HEK293 (cell line): Measurements from ENCODE around the gene NOL9.

Experiments
- HOXD13 ChIP-seq: sonication (generic); formaldehyde crosslinking; IDR thresholded peaks from 2 replicates; pipeline ENCODE4 v1.8.0; 2022; ENCODE audit warnings: missing genetic modification reagents, borderline replicate concordance
- KLF10 ChIP-seq: fragments of 450-650 bp; IDR thresholded peaks from 2 replicates; pipeline ENCODE4 v1.5.1; 2018; ENCODE audit warnings: missing biosample characterization, mild to moderate bottlenecking, missing genetic modification characterization
- KLF9 ChIP-seq: fragments of 450-650 bp; formaldehyde crosslinking; IDR thresholded peaks from 2 replicates; pipeline ENCODE4 v1.5.1; 2016; ENCODE audit warnings: missing biosample characterization, missing genetic modification characterization, low read depth
- SP3 ChIP-seq: fragments of 450-650 bp; formaldehyde crosslinking; IDR thresholded peaks from 2 replicates; pipeline ENCODE4 v1.5.1; 2016; ENCODE audit warnings: missing biosample characterization, missing genetic modification characterization
- ZBTB48 ChIP-seq: fragments of 450-650 bp; formaldehyde crosslinking; IDR thresholded peaks from 2 replicates; pipeline ENCODE4 v1.5.1; 2016; ENCODE audit warnings: missing biosample characterization, missing genetic modification characterization
- ZBTB8A ChIP-seq: fragments of 450-650 bp; formaldehyde crosslinking; IDR thresholded peaks from 2 replicates; pipeline ENCODE4 v1.5.1; 2016; ENCODE audit warnings: missing biosample characterization, missing genetic modification characterization
- ZFP37 ChIP-seq: fragments of 450-650 bp; formaldehyde crosslinking; IDR thresholded peaks from 2 replicates; pipeline ENCODE4 v1.5.1; 2016; ENCODE audit warnings: missing biosample characterization, missing genetic modification characterization
- ZNF221 ChIP-seq: fragments of 450-650 bp; formaldehyde crosslinking; IDR thresholded peaks from 2 replicates; pipeline ENCODE4 v1.5.1; 2017; ENCODE audit warnings: missing biosample characterization, missing genetic modification characterization, borderline replicate concordance
- ZNF223 ChIP-seq: fragments of 450-650 bp; formaldehyde crosslinking; IDR thresholded peaks from 2 replicates; pipeline ENCODE4 v1.5.1; 2016; ENCODE audit warnings: missing biosample characterization, missing genetic modification characterization
- ZNF366 ChIP-seq: fragments of 450-650 bp; formaldehyde crosslinking; conservative IDR thresholded peaks from 2 replicates; pipeline ENCODE4 v1.5.1; 2016; ENCODE audit warnings: missing biosample characterization, missing genetic modification characterization
- ZNF423 ChIP-seq: fragments of 450-650 bp; formaldehyde crosslinking; IDR thresholded peaks from 2 replicates; pipeline ENCODE4 v1.5.1; 2016; ENCODE audit warnings: missing biosample characterization, missing genetic modification characterization
- ZNF624 ChIP-seq: fragments of 450-650 bp; formaldehyde crosslinking; IDR thresholded peaks from 2 replicates; pipeline ENCODE4 v1.5.1; 2017; ENCODE audit warnings: missing biosample characterization, missing genetic modification characterization
- ZNF792 ChIP-seq: fragments of 450-650 bp; formaldehyde crosslinking; IDR thresholded peaks from 2 replicates; pipeline ENCODE4 v1.5.1; 2016; ENCODE audit warnings: missing biosample characterization, missing genetic modification characterization
- TF ChIP-seq, protein P1 (sequence below): fragments of 450-650 bp; formaldehyde crosslinking; IDR thresholded peaks from 2 replicates; pipeline ENCODE4 v1.5.1; 2016; ENCODE audit warnings: missing biosample characterization, missing genetic modification characterization, borderline replicate concordance
- TF ChIP-seq, protein P2 (sequence below): fragments of 450-650 bp; formaldehyde crosslinking; IDR thresholded peaks from 2 replicates; pipeline ENCODE4 v1.5.1; 2016; ENCODE audit warnings: missing biosample characterization, missing genetic modification characterization
- TF ChIP-seq, protein P3 (sequence below): fragments of 450-650 bp; formaldehyde crosslinking; IDR thresholded peaks from 2 replicates; pipeline ENCODE4 v1.5.1; 2017; ENCODE audit warnings: missing biosample characterization, missing genetic modification characterization
- TF ChIP-seq, protein P4 (sequence below): fragments of 450-650 bp; formaldehyde crosslinking; IDR thresholded peaks from 2 replicates; pipeline ENCODE4 v1.5.1; 2017; ENCODE audit warnings: missing biosample characterization, missing genetic modification characterization
- TF ChIP-seq, protein P5 (sequence below): fragments of 450-650 bp; formaldehyde crosslinking; IDR thresholded peaks from 2 replicates; pipeline ENCODE4 v1.5.1; 2017; ENCODE audit warnings: missing biosample characterization, missing genetic modification characterization
- TF ChIP-seq, protein P6 (sequence below): fragments of 450-650 bp; formaldehyde crosslinking; IDR thresholded peaks from 2 replicates; pipeline ENCODE4 v1.5.1; 2016; ENCODE audit warnings: missing biosample characterization, missing genetic modification characterization
- TF ChIP-seq, protein P7 (sequence below): fragments of 450-650 bp; formaldehyde crosslinking; conservative IDR thresholded peaks from 2 replicates; pipeline ENCODE4 v1.5.1; 2016; ENCODE audit warnings: low read depth, missing biosample characterization, missing genetic modification characterization
- TF ChIP-seq, protein P8 (sequence below): fragments of 450-650 bp; formaldehyde crosslinking; IDR thresholded peaks from 2 replicates; pipeline ENCODE4 v1.5.1; 2016; ENCODE audit warnings: missing biosample characterization, missing genetic modification characterization

Gene NOL9

DNA sequence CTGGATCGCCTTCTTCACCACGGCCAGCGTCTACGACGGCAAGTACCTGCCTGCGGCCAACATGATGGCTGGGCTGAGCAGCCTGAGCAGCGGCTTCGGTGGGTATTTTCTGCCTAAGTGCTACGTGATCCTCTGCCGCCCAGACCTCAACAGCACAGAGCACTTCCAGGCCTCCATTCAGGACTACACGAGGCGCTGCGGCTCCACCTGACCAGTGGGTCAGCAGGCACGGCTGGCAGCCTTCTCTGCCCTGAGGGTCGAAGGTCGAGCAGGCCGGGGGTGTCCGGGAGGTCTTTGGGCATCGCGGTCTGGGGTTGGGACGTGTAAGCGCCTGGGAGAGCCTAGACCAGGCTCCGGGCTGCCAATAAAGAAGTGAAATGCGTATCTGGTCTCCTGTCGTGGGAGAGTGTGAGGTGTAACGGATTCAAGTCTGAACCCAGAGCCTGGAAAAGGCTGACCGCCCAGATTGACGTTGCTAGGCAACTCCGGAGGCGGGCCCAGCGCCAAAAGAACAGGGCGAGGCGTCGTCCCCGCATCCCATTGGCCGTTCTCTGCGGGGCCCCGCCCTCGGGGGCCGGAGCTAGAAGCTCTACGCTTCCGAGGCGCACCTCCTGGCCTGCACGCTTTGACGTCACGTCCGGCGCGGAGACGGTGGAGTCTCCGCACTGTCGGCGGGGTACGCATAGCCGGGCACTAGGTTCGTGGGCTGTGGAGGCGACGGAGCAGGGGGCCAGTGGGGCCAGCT, 25.2 kb upstream of the NOL9 start, which contains the start of gene ZBTB48 (continued):
- TF ChIP-seq, protein P1, sequence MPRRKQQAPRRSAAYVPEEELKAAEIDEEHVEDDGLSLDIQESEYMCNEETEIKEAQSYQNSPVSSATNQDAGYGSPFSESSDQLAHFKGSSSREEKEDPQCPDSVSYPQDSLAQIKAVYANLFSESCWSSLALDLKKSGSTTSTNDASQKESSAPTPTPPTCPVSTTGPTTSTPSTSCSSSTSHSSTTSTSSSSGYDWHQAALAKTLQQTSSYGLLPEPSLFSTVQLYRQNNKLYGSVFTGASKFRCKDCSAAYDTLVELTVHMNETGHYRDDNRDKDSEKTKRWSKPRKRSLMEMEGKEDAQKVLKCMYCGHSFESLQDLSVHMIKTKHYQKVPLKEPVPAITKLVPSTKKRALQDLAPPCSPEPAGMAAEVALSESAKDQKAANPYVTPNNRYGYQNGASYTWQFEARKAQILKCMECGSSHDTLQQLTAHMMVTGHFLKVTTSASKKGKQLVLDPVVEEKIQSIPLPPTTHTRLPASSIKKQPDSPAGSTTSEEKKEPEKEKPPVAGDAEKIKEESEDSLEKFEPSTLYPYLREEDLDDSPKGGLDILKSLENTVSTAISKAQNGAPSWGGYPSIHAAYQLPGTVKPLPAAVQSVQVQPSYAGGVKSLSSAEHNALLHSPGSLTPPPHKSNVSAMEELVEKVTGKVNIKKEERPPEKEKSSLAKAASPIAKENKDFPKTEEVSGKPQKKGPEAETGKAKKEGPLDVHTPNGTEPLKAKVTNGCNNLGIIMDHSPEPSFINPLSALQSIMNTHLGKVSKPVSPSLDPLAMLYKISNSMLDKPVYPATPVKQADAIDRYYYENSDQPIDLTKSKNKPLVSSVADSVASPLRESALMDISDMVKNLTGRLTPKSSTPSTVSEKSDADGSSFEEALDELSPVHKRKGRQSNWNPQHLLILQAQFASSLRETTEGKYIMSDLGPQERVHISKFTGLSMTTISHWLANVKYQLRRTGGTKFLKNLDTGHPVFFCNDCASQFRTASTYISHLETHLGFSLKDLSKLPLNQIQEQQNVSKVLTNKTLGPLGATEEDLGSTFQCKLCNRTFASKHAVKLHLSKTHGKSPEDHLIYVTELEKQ, result no peak
- TF ChIP-seq ZBTB8A (peak; percentile 91), KLF9 (tag by site-specific recombination) (no peak), ZNF792 (tag by site-specific recombination) (no peak), ZBTB48 (tag by site-specific recombination) (no peak), SP3 (peak; percentile 78), KLF10 (tag by site-specific recombination) (peak; percentile 73; the same call in 1 of the 2 replicates), ZNF423 (tag by site-specific recombination) (no peak), ZNF624 (no peak), HOXD13 (no peak), ZFP37 (tag by site-specific recombination) (no peak), ZNF223 (tag by site-specific recombination) (no peak), ZNF366 (no peak), ZNF221 (tag by site-specific recombination) (no peak)
- TF ChIP-seq, protein P2, sequence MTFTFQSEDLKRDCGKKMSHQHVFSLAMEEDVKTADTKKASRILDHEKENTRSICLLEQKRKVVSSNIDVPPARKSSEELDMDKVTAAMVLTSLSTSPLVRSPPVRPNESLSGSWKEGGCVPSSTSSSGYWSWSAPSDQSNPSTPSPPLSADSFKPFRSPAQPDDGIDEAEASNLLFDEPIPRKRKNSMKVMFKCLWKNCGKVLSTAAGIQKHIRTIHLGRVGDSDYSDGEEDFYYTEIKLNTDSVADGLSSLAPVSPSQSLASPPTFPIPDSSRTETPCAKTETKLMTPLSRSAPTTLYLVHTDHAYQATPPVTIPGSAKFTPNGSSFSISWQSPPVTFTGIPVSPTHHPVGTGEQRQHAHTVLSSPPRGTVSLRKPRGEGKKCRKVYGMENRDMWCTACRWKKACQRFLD (tag by site-specific recombination), result no peak
- TF ChIP-seq, protein P3, sequence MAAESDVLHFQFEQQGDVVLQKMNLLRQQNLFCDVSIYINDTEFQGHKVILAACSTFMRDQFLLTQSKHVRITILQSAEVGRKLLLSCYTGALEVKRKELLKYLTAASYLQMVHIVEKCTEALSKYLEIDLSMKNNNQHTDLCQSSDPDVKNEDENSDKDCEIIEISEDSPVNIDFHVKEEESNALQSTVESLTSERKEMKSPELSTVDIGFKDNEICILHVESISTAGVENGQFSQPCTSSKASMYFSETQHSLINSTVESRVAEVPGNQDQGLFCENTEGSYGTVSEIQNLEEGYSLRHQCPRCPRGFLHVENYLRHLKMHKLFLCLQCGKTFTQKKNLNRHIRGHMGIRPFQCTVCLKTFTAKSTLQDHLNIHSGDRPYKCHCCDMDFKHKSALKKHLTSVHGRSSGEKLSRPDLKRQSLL (tag by site-specific recombination), result peak; percentile 9; the same call in 1 of the 2 replicates
- TF ChIP-seq, protein P4, sequence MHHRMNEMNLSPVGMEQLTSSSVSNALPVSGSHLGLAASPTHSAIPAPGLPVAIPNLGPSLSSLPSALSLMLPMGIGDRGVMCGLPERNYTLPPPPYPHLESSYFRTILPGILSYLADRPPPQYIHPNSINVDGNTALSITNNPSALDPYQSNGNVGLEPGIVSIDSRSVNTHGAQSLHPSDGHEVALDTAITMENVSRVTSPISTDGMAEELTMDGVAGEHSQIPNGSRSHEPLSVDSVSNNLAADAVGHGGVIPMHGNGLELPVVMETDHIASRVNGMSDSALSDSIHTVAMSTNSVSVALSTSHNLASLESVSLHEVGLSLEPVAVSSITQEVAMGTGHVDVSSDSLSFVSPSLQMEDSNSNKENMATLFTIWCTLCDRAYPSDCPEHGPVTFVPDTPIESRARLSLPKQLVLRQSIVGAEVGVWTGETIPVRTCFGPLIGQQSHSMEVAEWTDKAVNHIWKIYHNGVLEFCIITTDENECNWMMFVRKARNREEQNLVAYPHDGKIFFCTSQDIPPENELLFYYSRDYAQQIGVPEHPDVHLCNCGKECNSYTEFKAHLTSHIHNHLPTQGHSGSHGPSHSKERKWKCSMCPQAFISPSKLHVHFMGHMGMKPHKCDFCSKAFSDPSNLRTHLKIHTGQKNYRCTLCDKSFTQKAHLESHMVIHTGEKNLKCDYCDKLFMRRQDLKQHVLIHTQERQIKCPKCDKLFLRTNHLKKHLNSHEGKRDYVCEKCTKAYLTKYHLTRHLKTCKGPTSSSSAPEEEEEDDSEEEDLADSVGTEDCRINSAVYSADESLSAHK (tag by site-specific recombination), result no peak
- TF ChIP-seq, protein P5, sequence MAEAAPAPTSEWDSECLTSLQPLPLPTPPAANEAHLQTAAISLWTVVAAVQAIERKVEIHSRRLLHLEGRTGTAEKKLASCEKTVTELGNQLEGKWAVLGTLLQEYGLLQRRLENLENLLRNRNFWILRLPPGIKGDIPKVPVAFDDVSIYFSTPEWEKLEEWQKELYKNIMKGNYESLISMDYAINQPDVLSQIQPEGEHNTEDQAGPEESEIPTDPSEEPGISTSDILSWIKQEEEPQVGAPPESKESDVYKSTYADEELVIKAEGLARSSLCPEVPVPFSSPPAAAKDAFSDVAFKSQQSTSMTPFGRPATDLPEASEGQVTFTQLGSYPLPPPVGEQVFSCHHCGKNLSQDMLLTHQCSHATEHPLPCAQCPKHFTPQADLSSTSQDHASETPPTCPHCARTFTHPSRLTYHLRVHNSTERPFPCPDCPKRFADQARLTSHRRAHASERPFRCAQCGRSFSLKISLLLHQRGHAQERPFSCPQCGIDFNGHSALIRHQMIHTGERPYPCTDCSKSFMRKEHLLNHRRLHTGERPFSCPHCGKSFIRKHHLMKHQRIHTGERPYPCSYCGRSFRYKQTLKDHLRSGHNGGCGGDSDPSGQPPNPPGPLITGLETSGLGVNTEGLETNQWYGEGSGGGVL (tag by site-specific recombination), result 0 out of 2 replicates have a peak, but pooled peaks have one; percentile 9
- TF ChIP-seq, protein P6, sequence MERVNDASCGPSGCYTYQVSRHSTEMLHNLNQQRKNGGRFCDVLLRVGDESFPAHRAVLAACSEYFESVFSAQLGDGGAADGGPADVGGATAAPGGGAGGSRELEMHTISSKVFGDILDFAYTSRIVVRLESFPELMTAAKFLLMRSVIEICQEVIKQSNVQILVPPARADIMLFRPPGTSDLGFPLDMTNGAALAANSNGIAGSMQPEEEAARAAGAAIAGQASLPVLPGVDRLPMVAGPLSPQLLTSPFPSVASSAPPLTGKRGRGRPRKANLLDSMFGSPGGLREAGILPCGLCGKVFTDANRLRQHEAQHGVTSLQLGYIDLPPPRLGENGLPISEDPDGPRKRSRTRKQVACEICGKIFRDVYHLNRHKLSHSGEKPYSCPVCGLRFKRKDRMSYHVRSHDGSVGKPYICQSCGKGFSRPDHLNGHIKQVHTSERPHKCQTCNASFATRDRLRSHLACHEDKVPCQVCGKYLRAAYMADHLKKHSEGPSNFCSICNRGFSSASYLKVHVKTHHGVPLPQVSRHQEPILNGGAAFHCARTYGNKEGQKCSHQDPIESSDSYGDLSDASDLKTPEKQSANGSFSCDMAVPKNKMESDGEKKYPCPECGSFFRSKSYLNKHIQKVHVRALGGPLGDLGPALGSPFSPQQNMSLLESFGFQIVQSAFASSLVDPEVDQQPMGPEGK (tag by site-specific recombination), result peak; percentile 77
- TF ChIP-seq, protein P7, sequence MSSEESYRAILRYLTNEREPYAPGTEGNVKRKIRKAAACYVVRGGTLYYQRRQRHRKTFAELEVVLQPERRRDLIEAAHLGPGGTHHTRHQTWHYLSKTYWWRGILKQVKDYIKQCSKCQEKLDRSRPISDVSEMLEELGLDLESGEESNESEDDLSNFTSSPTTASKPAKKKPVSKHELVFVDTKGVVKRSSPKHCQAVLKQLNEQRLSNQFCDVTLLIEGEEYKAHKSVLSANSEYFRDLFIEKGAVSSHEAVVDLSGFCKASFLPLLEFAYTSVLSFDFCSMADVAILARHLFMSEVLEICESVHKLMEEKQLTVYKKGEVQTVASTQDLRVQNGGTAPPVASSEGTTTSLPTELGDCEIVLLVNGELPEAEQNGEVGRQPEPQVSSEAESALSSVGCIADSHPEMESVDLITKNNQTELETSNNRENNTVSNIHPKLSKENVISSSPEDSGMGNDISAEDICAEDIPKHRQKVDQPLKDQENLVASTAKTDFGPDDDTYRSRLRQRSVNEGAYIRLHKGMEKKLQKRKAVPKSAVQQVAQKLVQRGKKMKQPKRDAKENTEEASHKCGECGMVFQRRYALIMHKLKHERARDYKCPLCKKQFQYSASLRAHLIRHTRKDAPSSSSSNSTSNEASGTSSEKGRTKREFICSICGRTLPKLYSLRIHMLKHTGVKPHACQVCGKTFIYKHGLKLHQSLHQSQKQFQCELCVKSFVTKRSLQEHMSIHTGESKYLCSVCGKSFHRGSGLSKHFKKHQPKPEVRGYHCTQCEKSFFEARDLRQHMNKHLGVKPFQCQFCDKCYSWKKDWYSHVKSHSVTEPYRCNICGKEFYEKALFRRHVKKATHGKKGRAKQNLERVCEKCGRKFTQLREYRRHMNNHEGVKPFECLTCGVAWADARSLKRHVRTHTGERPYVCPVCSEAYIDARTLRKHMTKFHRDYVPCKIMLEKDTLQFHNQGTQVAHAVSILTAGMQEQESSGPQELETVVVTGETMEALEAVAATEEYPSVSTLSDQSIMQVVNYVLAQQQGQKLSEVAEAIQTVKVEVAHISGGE, result peak; percentile 89; the same call in 1 of the 2 replicates
- TF ChIP-seq, protein P8, sequence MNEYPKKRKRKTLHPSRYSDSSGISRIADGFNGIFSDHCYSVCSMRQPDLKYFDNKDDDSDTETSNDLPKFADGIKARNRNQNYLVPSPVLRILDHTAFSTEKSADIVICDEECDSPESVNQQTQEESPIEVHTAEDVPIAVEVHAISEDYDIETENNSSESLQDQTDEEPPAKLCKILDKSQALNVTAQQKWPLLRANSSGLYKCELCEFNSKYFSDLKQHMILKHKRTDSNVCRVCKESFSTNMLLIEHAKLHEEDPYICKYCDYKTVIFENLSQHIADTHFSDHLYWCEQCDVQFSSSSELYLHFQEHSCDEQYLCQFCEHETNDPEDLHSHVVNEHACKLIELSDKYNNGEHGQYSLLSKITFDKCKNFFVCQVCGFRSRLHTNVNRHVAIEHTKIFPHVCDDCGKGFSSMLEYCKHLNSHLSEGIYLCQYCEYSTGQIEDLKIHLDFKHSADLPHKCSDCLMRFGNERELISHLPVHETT, result no peak
